ENCODE results near the gene AUTS2.

The AUTS2 gene

GRCh38 chr7:70043015-70043538 lies 444.8 kb downstream of the AUTS2 start:
- DNase-seq, result no peak

- DNase-seq, result no peak
Observed at GRCh38 chr7:70044064-70044463, 445.8 kb downstream of the AUTS2 start.

- DNase-seq, result no peak
Observed at GRCh38 chr7:70044525-70044924, 446.2 kb downstream of the AUTS2 start.

- DNase-seq, result no peak
Observed at GRCh38 chr7:70044981-70045380, 446.7 kb downstream of the AUTS2 start.

DNA sequence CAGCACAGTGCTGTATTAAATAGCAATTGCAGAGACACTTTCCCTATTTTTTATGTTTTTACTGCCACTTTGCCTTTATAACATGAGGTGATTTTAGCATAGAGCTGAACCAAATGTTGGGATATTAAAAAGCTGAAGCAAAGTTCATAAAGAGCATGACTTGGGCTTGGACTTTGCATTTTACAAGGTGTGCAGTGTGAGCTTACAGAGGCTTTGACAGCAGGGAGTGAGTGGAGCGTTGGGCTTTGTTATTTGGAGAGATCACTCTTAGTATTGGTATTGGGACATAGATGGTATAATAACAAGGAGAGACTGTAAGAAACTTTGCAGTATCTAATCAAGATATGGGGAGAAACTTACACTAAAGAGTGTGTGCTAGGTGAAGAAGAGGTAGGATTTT lies 449.1 kb downstream of the AUTS2 start:
- no peak for DNase-seq

GRCh38 chr7:70047891-70048448 lies 449.7 kb downstream of the AUTS2 start:
- DNase-seq, result no peak

DNA sequence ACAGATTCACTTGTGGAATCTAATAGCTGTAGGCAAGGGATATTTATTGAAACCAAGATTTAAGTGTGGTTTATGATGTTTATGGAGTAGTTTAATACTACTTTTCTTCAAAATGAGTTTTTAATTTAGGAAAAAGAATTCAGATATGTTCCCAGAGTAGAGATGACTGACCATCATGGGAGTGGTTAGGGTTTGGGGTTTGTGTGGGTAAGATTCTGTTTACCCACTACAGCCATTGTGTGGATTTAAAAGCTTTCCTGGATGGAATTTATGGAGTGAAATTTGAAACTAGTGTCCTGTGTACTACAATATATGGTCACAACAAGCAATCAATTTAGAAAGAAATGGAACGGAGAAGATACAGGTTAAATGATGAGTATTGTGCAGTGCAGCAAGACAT lies 453.5 kb downstream of the AUTS2 start:
- DNase-seq, result no peak

- DNase-seq, result no peak
Observed at GRCh38 chr7:70052691-70053090, 454.4 kb downstream of the AUTS2 start.

DNA sequence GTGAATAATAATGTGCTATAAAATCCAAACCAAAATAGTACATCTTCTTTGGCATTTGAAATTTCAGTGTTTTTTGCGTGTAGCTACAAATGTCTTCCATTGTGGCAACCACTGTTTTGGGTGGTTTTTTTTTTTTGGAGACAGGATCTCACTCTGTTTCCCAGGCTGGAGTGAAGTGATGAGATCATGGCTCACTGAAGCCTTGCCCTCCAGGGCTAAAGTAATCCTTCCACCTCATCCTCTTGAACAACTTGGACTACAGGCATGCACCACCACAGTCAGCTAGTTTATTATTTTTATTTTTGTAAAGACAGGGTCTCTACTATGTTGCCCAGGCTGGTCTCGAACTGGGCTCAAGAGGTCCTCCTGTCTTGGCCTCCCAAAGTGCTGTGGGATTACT lies 455.1 kb downstream of the AUTS2 start:
- DNase-seq, result no peak

GRCh38 chr7:70053989-70054388 lies 455.7 kb downstream of the AUTS2 start:
- DNase-seq, result no peak

- no peak for DNase-seq
Observed at GRCh38 chr7:70056363-70056762, 458.1 kb downstream of the AUTS2 start.

- no peak for DNase-seq
Observed at GRCh38 chr7:70060298-70061068, 462.2 kb downstream of the AUTS2 start.

DNA sequence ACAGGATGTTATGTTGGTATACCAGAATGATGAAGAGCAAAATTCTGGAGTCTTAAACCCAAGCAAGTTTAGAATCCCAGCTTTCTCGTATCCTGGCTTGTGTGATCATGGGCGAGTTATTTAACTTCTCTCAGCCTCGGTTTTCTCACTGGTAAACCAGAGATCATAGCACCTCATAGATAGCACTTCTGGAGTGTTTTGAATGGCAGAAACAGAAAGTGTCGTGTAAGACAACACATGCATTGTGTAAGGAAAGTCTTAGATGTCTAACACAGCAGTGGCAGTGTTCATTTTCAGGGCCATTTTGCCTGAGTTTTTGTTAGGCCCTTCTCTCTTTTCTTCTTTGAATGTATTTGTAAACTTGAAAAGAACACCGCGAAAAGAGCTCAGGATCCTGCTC lies 465.1 kb downstream of the AUTS2 start:
- DNase-seq, result no peak

DNA sequence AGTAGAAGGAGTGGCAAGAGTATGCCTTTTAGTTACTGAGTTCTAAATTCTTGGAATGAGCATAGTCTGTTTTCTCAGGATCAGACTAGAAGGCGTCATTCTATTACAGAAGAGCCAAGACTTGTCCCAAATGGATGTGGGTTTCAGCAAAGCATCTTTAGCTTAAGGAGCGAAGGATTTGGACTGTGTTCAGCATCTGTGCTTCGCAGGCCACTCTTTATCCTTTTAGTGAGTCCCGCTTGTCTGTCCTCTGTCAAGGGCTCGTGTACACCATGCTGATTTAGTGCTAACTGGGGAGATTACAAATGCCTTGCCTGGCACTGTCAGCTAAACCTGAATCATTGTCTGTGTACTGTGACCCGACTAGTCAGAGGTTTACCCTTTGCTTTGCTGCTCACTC lies 465.7 kb downstream of the AUTS2 start:
- no peak for DNase-seq

- DNase-seq, result no peak
Observed at GRCh38 chr7:70066844-70067243, 468.6 kb downstream of the AUTS2 start.

GRCh38 chr7:70068531-70068930 lies 470.3 kb downstream of the AUTS2 start:
- DNase-seq, result no peak

GRCh38 chr7:70069977-70070376 lies 471.7 kb downstream of the AUTS2 start:
- DNase-seq, result no peak

DNA sequence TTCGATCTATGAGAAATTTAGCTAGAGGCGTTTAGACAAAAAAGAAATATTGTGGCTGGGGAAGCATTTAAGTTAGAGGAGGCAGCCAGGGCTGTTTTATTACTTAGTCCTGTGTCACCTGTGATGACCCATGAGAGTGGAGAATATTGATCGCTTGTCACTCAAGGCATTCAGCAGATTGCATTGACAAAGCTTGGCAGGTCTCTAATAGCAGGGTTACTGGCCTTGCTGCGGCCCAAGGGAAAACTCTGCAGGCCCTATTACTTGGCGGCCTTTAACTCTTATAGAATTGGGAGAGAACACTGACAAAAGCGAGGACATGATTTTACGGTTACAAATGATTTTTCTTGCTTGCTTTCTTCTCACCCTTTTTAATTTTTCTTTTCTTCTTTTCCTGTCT lies 473.5 kb downstream of the AUTS2 start:
- DNase-seq, result no peak

GRCh38 chr7:70072220-70072619 lies 473.9 kb downstream of the AUTS2 start:
- no peak for DNase-seq

DNA sequence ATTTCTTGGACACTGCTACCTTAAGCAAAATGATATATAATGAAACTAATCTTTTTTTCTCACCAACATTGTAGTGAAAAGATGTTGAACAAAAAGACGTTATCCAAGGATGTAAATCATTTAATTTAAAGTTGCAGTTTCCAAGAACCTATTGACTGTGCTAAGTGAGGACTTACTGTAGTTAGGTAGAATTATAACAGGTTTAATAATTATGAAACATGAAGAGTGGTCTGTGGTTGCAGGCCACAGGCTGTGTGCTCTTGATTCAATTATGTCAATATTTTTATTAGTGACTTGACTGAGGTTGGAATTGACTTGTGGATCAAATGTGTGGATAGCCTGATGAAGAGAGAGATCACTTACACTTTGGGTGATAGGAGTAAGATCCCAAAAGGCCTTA lies 478.1 kb downstream of the AUTS2 start:
- DNase-seq, result no peak

DNA sequence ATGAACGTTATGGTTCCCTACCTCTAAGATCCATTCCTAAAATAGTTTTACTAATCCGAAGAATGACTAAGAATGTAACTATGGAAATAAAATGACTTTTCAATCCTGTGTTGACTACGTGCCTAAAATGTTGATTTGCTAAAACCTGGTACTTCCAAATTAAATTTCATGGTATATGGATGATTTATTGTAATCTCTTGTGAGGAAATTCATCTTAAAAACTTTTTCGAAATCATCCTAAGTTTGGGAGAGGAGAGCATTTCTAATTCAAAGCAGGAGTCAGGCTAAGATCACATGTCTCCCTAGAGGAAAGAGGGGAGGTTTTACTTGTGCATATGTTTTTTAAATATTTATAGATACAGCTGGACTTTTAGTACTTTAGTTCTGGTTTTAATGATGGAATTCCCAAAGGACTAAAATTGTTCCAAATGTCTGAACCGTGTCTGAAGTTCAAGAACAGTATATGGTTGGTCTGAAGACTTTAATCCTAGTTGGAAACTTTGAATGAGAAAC lies 483.9 kb downstream of the AUTS2 start:
- no peak for DNase-seq

GRCh38 chr7:70091362-70091761 lies 493.1 kb downstream of the AUTS2 start:
- no peak for DNase-seq

DNA sequence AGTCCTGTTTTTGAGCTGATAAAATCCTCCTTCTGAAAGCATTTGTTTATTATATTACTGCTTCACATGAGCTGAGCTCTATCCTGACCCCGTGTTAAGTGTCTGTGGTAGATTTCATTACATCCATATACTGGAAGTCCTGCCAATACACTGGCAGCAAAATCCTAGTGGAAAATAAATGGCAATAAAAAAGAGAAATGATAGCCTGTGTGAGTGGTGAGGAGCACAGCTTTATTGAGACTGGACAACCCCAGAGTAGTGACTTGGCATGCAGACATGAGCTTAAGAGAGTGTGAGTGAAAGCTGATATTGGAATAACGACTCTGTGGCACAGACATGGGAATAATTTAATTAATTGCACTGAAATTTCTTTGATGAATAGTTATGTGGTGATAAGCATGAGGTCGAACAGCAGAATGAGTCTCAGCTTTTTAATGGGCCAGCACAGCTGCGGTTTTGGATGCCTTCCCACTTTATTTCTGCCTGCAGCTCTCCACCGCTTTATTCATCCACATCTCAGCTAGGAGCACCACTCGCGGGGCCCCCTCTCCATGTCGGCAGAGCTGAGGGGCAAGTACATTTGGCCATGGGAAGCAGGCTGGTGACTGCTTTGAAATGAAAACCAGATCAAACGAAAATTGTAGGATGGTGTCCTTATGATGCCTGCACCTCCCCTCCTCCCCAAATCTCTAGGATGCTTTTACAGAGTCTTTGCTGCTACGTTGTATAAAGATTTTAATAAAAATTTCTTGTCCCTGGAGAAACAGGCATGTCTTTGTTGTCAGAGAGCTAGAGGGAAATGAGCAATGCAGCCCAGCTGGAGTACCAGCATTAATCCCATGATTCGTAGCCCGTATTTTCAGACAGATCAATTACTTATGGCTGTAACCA lies 494.3 kb downstream of the AUTS2 start:
- peak; percentile 16 for DNase-seq
